Stimulated activated CD8-positive, alpha-beta memory T cell treated with anti-CD3 and anti-CD28 coated beads, Interleukin-7, amount 100 ng/mL, for 4 hours (primary cell): ENCODE data around the gene BLID.

ENCODE experiments used
- DNase-seq, 2 donors: peaks; one replicate each; pipeline ENCODE4 v3.0.0-alpha.2; 2020; ENCODE audit warnings: low read depth in 2 of 2

The BLID gene

GRCh38 chr11:122140500-122140899 is 24.5 kb upstream of the BLID start:
- no peak for DNase-seq

GRCh38 chr11:122139595-122139866 is 23.5 kb upstream of the BLID start:
- no peak for DNase-seq

- DNase-seq = no peak
These were observed 23.0 kb upstream of the BLID start for GRCh38 chr11:122138744-122139594.

GRCh38 chr11:122137078-122137793 is 21.2 kb upstream of the BLID start:
- DNase-seq = no peak

- no peak for DNase-seq
These were observed 15.1 kb upstream of the BLID start for GRCh38 chr11:122131126-122131525.

GRCh38 chr11:122128146-122128545 is 12.1 kb upstream of the BLID start:
- no peak for DNase-seq

GRCh38 chr11:122127020-122127419 is 11.0 kb upstream of the BLID start:
- DNase-seq = no peak

GRCh38 chr11:122126024-122126688 is 10.1 kb upstream of the BLID start:
- no peak for DNase-seq

- DNase-seq = no peak
These were observed 7.4 kb upstream of the BLID start for GRCh38 chr11:122123263-122123929.

GRCh38 chr11:122122179-122122578 is 6.2 kb upstream of the BLID start:
- no peak for DNase-seq

GRCh38 chr11:122120096-122120495 is 4.1 kb upstream of the BLID start:
- DNase-seq = no peak

- no peak for DNase-seq
These were observed 576 bp upstream of the BLID start for GRCh38 chr11:122116591-122116990.

- no peak for DNase-seq
These were observed 1.0 kb downstream of the BLID start for GRCh38 chr11:122114976-122115375.

GRCh38 chr11:122113836-122114825 is 1.9 kb downstream of the BLID start:
- DNase-seq = no peak

GRCh38 chr11:122112470-122113365 is 3.3 kb downstream of the BLID start:
- DNase-seq = no peak

- no peak for DNase-seq
These were observed 6.1 kb downstream of the BLID start for GRCh38 chr11:122109932-122110331.

GRCh38 chr11:122108828-122109227 is 7.2 kb downstream of the BLID start:
- DNase-seq = no peak

- no peak for DNase-seq
These were observed 7.7 kb downstream of the BLID start for GRCh38 chr11:122108192-122108799.

- no peak for DNase-seq
These were observed 8.4 kb downstream of the BLID start for GRCh38 chr11:122107566-122107965.

- no peak for DNase-seq
These were observed 9.0 kb downstream of the BLID start for GRCh38 chr11:122107045-122107444.
